PFSK-1 (cell line): ENCODE results near the gene OSER1.

Experiments used
- FOXP2 ChIP-seq: optimal IDR thresholded peaks from 2 replicates; pipeline ENCODE3; 2011; ENCODE audit warnings: borderline replicate concordance, control low read depth, inconsistent platforms; ENCODE audit not compliant: insufficient read depth; ENCODE audit errors: extremely low read length, extremely low read depth
- POLR2AphosphoS5 ChIP-seq: IDR thresholded peaks from 2 replicates; pipeline ENCODE4 v1.6.1; 2012; ENCODE audit warnings: low read depth, mild to moderate bottlenecking, control low read depth, low read length, moderate library complexity
- SIN3A ChIP-seq: IDR thresholded peaks from 2 replicates; pipeline ENCODE4 v1.6.1; 2012; ENCODE audit warnings: mild to moderate bottlenecking, low read length, moderate library complexity, borderline replicate concordance; ENCODE audit not compliant: insufficient read depth
- TAF1 ChIP-seq: IDR thresholded peaks from 2 replicates; pipeline ENCODE4 v1.6.1; 2012; ENCODE audit warnings: low read length, control low read depth, borderline replicate concordance; ENCODE audit not compliant: insufficient read depth
- TF ChIP-seq, protein P1 (sequence below), 2 experiments: IDR thresholded peaks; 2 replicates each; pipeline versions ENCODE4 v1.6.1 to v1.8.0; 2011 to 2012; ENCODE audit warnings: low read depth in 2 of 2, low read length in 2 of 2, control low read depth in 1 of 2, inconsistent platforms in 1 of 2, mild to moderate bottlenecking in 1 of 2, moderate library complexity in 1 of 2; ENCODE audit not compliant: insufficient read depth in 1 of 2

The OSER1 gene

DNA sequence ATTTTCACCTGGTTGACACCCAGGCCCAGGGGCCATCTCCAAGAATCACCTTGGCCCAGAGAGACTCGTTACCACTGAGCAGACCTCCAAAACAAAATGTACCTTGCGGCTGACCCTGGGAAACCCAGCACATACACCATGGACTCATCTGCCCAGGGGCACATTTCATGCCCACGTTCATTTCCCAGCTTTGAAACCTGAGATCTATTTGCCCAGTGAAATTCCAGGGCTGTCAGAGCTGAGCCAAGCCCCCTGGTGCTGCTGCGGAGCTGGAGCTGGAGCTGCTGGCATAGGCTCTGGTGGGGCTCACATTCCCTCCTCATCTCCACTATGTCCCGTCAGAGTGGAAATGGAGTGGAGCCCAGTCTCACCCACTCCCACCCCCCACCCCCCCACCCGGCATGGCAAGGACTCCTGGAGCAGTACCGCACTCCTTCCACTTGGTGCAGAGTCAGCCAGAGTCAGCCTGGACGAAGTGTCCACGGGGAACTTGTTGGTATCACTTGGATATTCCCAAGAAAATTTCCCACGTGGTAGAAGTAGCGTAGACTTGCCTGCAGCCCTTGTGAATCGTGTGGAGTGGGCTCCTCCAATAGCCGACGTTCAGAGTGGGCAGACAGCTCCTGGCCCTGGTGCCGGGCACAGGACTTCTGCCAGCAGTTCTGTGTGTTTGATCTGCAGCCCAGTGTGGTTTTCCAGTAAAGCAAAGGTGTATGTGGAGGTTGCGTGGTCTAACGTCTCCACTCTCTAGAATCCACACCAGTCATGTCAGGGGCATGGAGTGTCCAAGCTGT is 18.1 kb upstream of the OSER1 start:
- TF ChIP-seq FOXP2 (no peak), SIN3A (no peak), POLR2AphosphoS5 (no peak), TAF1 (no peak)
- TF ChIP-seq, protein P1, sequence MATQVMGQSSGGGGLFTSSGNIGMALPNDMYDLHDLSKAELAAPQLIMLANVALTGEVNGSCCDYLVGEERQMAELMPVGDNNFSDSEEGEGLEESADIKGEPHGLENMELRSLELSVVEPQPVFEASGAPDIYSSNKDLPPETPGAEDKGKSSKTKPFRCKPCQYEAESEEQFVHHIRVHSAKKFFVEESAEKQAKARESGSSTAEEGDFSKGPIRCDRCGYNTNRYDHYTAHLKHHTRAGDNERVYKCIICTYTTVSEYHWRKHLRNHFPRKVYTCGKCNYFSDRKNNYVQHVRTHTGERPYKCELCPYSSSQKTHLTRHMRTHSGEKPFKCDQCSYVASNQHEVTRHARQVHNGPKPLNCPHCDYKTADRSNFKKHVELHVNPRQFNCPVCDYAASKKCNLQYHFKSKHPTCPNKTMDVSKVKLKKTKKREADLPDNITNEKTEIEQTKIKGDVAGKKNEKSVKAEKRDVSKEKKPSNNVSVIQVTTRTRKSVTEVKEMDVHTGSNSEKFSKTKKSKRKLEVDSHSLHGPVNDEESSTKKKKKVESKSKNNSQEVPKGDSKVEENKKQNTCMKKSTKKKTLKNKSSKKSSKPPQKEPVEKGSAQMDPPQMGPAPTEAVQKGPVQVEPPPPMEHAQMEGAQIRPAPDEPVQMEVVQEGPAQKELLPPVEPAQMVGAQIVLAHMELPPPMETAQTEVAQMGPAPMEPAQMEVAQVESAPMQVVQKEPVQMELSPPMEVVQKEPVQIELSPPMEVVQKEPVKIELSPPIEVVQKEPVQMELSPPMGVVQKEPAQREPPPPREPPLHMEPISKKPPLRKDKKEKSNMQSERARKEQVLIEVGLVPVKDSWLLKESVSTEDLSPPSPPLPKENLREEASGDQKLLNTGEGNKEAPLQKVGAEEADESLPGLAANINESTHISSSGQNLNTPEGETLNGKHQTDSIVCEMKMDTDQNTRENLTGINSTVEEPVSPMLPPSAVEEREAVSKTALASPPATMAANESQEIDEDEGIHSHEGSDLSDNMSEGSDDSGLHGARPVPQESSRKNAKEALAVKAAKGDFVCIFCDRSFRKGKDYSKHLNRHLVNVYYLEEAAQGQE (IDR thresholded peaks at IDR 0.05; ENCODE audit: insufficient read depth in 1 of 2, low read depth in 2 of 2, low read length in 2 of 2) = no peak

DNA sequence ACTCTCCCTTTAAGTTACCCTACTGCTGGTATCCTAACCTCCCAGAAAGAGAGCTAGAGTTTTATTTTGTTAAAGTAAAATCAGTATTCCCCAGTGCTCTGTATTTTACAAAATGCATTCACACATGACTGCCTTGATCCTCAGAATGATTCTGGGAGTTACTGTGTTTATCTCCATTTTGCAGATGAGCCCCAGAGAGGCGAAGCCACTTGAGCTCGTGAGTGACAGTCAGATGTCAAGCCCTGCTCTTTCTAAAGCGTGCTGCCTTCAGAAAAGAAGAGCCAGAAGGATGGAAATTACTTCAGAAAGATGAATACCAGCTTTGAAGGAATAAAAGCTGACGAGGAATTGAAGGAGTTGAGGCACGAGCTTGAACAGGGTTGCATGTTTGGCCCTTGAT is 14.1 kb upstream of the OSER1 start:
- TF ChIP-seq POLR2AphosphoS5 (no peak), TAF1 (no peak), SIN3A (no peak), FOXP2 (no peak)
- TF ChIP-seq, protein P1 (IDR thresholded peaks at IDR 0.05; ENCODE audit: insufficient read depth in 1 of 2, low read depth in 2 of 2, low read length in 2 of 2) = no peak

DNA sequence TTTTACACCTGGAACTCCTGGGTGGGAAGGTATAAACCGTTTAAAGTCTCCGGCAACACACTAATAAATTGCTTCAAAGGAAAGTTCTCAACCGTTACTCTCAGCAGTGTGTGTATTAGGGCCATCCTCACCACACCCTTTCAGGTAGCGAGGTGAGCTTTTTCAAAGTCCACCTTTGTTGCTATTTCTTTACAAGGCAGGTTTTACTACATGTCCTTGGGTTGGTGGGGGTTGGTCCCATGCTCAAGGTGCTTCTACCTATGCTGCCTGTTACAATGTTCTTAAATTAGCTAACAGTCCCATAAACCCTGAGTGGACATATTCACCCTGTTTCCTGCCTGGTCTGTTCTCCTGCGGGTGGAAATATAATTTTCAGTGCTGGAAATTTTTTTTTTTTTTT is 13.2 kb upstream of the OSER1 start:
- TF ChIP-seq, protein P1 (IDR thresholded peaks at IDR 0.05; ENCODE audit: insufficient read depth in 1 of 2, low read depth in 2 of 2, low read length in 2 of 2) = no peak
- TF ChIP-seq FOXP2 (no peak), TAF1 (no peak), SIN3A (no peak), POLR2AphosphoS5 (no peak)

DNA sequence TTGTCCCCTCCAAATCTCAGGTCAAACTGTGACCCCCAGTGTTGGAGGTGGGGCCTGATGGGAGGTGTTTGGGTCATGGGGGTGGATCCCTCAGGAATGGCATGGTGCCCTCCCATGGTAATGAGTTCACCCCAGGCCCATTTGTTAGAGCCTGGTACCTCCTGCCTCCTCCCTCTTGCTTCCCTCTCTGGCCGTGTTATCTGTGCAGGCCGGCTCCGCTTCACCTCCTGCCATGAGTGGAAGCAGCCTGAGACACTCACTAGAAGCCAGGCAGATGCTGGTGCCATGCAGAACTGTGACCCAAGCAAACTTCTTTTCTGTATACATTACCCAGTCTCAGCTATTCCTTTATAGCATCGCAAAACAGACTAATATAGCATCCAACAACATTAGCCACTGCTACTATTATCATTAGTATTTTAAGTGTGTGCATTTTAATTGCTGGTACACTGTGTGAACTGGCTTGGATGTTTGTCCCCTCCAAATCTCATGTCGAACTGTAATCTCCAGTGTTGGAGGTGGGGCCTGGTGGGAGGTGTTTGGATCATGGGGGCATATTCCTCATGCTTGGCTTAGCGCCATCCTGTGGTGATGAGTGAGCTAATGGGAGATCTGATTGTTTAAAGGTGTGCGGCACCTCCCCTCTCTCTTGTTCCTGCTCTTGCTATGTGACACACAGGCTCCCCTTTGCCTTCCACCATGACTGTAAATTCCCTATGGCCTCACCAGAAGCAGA is 12.2 kb upstream of the OSER1 start:
- TF ChIP-seq FOXP2 (no peak), SIN3A (no peak), POLR2AphosphoS5 (no peak), TAF1 (no peak)
- TF ChIP-seq, protein P1 (IDR thresholded peaks at IDR 0.05; ENCODE audit: insufficient read depth in 1 of 2, low read depth in 2 of 2, low read length in 2 of 2) = no peak

DNA sequence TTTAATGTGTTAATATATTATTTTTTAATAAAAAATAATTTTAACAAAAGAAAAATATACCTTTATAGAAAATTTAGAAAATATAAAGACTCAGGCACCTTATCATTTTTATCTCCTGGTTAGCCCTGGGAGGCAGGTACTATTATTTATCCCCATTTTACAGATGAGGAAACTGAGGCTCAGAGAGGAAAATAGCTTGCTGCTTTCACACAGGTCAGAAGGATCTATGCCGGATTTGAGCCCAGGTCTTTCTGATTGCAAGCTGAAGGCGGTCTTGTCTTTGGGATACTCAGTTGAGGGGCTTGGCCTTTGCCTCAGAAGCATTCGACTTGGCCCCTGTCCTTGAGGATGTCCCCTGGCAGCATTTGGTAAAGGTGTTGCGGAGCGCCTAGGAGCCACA is 11.5 kb upstream of the OSER1 start:
- TF ChIP-seq TAF1 = no peak
- TF ChIP-seq FOXP2 = no peak
- TF ChIP-seq SIN3A = no peak
